Skeletal muscle satellite cell (primary cell): Measurements from ENCODE around the gene UBIAD1.
"Not testable (repeated sequence)": the region's sequence is repeated elsewhere in the genome, so short reads cannot be mapped to it uniquely, and the experiment has no call there.

Experiments
- H3K27me3 ChIP-seq: 2 replicates; pipeline ENCODE4 v1.7.0; 2013; ENCODE audit warnings: low read length; ENCODE audit not compliant: control insufficient read depth, insufficient read depth
- H3K36me3 ChIP-seq: 2 replicates; pipeline ENCODE4 v1.7.0; 2013; ENCODE audit warnings: mild to moderate bottlenecking, control low read depth, low read length; ENCODE audit not compliant: insufficient read depth
- H3K4me1 ChIP-seq: 2 replicates; pipeline ENCODE4 v1.7.0; 2013; ENCODE audit warnings: low read length; ENCODE audit not compliant: control insufficient read depth, insufficient read depth
- H3K4me2 ChIP-seq: 2 replicates; pipeline ENCODE4 v1.7.0; 2013; ENCODE audit warnings: mild to moderate bottlenecking, low read length
- H3K4me3 ChIP-seq: 2 replicates; pipeline ENCODE4 v1.7.0; 2013; ENCODE audit warnings: low read length
- H3K9ac ChIP-seq: 2 replicates; pipeline ENCODE4 v1.7.0; 2013; ENCODE audit warnings: mild to moderate bottlenecking, low read depth, low read length, moderate library complexity
- H3K9me3 ChIP-seq: replicated peaks from 2 replicates; pipeline ENCODE4 v1.7.0; 2013; ENCODE audit warnings: mild to moderate bottlenecking, control low read depth, low read length

UBIAD1 gene

GRCh38 chr1:11256299-11256698, 16.7 kb upstream of the UBIAD1 start:
- Histone ChIP-seq H3K4me2 (no peak overlapping the region), H3K9ac (no peak overlapping the region), H3K4me3 (no peak overlapping the region), H3K36me3 (peaks cover 60% of the 10 kb centered on the region), H3K27me3 (no peaks in the 10 kb centered on the region), H3K4me1 (peaks cover under 1% of the 10 kb centered on the region), H3K9me3 (no peaks in the 10 kb centered on the region)

GRCh38 chr1:11262171-11263049, 10.6 kb upstream of the UBIAD1 start, which contains the start of gene MTOR:
TSS of gene MTOR (minus strand) at chr1:11262551. CDS start at chr1:11259409, 3,142 bp downstream.
- Histone ChIP-seq H3K27me3 (no peaks in the 10 kb centered on the region), H3K9me3 (no peaks in the 10 kb centered on the region), H3K36me3 (peaks cover 12% of the 10 kb centered on the region), H3K4me2 (peak within 1 kb of the TSS; percentile 97), H3K4me3 (peak within 1 kb of the TSS; percentile 96), H3K4me1 (peaks cover 7% of the 10 kb centered on the region), H3K9ac (peak within 1 kb of the TSS; percentile 97)

- Histone ChIP-seq H3K9me3 (no peaks in the 10 kb centered on the region), H3K27me3 (no peaks in the 10 kb centered on the region), H3K9ac (no peak overlapping the region), H3K4me3 (no peak overlapping the region), H3K36me3 (no peaks in the 10 kb centered on the region), H3K4me2 (no peak overlapping the region), H3K4me1 (peaks cover 8% of the 10 kb centered on the region)
Measured at GRCh38 chr1:11266268-11267074, 6.5 kb upstream of the UBIAD1 start.

GRCh38 chr1:11267350-11268337, 5.4 kb upstream of the UBIAD1 start:
- not testable (repeated sequence) for H3K9ac ChIP-seq, H3K4me1 ChIP-seq, H3K36me3 ChIP-seq, H3K4me3 ChIP-seq, H3K27me3 ChIP-seq, H3K9me3 ChIP-seq
- peak overlapping the region; percentile 42 for H3K4me2 ChIP-seq

- no peak overlapping the region for H3K9ac ChIP-seq
- H3K27me3 ChIP-seq, result no peaks in the 10 kb centered on the region
- H3K4me1 ChIP-seq, result peaks cover 8% of the 10 kb centered on the region
- peak overlapping the region; percentile 59 for H3K4me3 ChIP-seq
- H3K9me3 ChIP-seq, result no peaks in the 10 kb centered on the region
- peak overlapping the region; percentile 66 for H3K4me2 ChIP-seq
- H3K36me3 ChIP-seq, result no peaks in the 10 kb centered on the region
Measured at GRCh38 chr1:11272544-11272831, 510 bp upstream of the UBIAD1 start.

GRCh38 chr1:11273595-11274234, 717 bp downstream of the UBIAD1 start:
- peak overlapping the region; percentile 99 for H3K4me2 ChIP-seq
- no peaks in the 10 kb centered on the region for H3K36me3 ChIP-seq

GRCh38 chr1:11279152-11279551, 6.2 kb downstream of the UBIAD1 start:
- Histone ChIP-seq H3K27me3 (no peaks in the 10 kb centered on the region), H3K4me3 (no peak overlapping the region), H3K9me3 (no peaks in the 10 kb centered on the region), H3K4me1 (peaks cover 12% of the 10 kb centered on the region), H3K9ac (no peak overlapping the region), H3K36me3 (peaks cover 3% of the 10 kb centered on the region), H3K4me2 (no peak overlapping the region)

More at GRCh38 chr1:11273595-11274234, 717 bp downstream of the UBIAD1 start:
- peaks cover 6% of the 10 kb centered on the region for H3K4me1 ChIP-seq
- peak overlapping the region; percentile 95 for H3K4me3 ChIP-seq
- no peaks in the 10 kb centered on the region for H3K27me3 ChIP-seq
- peak overlapping the region; percentile 90 for H3K9ac ChIP-seq
- H3K9me3 ChIP-seq, result no peaks in the 10 kb centered on the region

GRCh38 chr1:11279630-11280029, 6.6 kb downstream of the UBIAD1 start:
- Histone ChIP-seq H3K9me3 (no peaks in the 10 kb centered on the region), H3K27me3 (no peaks in the 10 kb centered on the region), H3K36me3 (peaks cover 3% of the 10 kb centered on the region), H3K4me1 (peaks cover 12% of the 10 kb centered on the region), H3K4me3 (no peak overlapping the region), H3K4me2 (no peak overlapping the region), H3K9ac (no peak overlapping the region)

- Histone ChIP-seq H3K4me3 (no peak overlapping the region), H3K4me1 (peaks cover 12% of the 10 kb centered on the region), H3K4me2 (no peak overlapping the region), H3K9me3 (no peaks in the 10 kb centered on the region), H3K27me3 (no peaks in the 10 kb centered on the region), H3K9ac (no peak overlapping the region), H3K36me3 (peaks cover 3% of the 10 kb centered on the region)
Measured at GRCh38 chr1:11280719-11281376, 7.8 kb downstream of the UBIAD1 start.

GRCh38 chr1:11281518-11282331, 8.7 kb downstream of the UBIAD1 start:
- H3K4me3 ChIP-seq, result peak overlapping the region; percentile 5
- H3K4me1 ChIP-seq, result peaks cover 17% of the 10 kb centered on the region
- H3K9ac ChIP-seq, result no peak overlapping the region
- peak overlapping the region; percentile 54 for H3K4me2 ChIP-seq
- H3K27me3 ChIP-seq, result no peaks in the 10 kb centered on the region
- no peaks in the 10 kb centered on the region for H3K9me3 ChIP-seq
- peaks cover 3% of the 10 kb centered on the region for H3K36me3 ChIP-seq
